Measurements from ENCODE around the gene STK17B.
A peak's percentile ranks its signal among the peaks of the same experiment; 100 is the strongest.

STK17B gene

GRCh38 chr2:196183528-196184231 lies 12.3 kb upstream of the STK17B start:
- DNase-seq, result no peak

- DNase-seq, result no peak
Observed at GRCh38 chr2:196183172-196183473, 11.7 kb upstream of the STK17B start.

DNA sequence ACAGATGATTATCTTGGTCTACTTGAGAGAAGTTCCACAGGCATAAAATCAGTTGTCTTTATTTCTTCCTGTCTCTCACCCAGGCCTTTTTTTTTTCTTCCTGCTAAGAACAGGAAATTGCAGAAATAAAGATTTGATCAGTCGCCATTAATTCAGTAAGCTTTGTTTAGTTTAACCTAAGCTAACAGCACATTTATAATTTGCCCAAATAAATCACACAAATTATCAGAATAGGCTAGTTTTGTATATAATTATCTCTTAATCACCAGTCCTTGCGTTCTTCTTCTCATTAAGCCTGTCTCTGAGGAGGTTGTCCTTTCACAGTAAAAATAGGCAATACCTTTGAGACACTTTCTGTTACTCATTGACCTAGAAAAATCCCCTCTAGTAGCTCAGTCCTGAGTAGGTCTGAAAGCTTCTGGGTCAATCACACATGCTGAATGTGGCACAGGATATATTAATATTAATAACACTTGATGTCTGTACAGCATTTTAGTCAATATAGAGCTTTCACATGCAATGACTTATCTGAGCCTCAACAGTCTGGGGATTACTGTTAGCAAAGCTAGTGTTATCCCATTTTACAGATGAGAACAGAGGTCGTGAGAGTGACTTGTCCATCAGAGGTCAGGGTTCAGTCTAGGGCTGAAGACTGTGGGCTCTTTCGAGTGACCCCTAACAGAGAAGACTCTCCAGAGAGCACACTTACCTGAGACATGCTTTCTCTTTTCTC lies 11.2 kb upstream of the STK17B start:
- no peak for DNase-seq

DNA sequence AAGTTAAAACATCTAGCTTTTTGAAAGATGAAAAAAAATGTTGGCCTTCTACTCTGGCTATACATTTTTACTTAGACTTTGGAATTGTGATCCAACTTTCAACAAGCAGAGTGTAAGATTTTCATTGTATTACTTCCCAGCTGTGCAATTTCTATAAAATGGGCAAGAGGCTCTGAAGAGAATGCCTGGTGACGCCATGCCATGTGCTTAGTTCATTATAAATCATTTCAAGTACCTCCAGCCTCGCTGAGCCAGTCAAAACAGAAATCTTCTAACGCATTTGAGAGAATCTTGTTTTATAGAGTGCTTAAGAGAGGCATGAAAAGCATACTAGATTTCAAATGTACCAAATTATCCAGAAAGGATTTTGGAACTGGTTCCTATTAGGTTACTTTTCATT lies 10.1 kb upstream of the STK17B start:
- DNase-seq, result no peak

DNA sequence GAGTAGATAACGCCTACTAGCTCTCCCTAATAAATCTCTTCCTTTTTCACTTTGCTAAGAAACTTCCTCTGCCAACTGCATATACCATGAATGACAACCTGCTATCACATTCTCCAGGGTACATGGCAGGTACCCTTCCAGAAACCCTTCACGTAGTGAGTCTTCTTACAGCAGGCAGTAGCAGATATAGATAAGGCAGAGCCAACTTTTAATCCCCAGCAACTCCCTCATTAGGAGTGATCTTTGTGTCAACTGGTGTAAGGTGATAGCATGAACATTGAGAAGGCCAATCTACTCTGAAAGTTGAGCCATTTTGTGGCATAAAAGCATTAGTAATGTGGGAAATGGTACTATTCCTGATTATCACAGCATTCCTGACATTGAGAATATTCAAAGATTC lies 5.7 kb upstream of the STK17B start:
- DNase-seq, result no peak

DNA sequence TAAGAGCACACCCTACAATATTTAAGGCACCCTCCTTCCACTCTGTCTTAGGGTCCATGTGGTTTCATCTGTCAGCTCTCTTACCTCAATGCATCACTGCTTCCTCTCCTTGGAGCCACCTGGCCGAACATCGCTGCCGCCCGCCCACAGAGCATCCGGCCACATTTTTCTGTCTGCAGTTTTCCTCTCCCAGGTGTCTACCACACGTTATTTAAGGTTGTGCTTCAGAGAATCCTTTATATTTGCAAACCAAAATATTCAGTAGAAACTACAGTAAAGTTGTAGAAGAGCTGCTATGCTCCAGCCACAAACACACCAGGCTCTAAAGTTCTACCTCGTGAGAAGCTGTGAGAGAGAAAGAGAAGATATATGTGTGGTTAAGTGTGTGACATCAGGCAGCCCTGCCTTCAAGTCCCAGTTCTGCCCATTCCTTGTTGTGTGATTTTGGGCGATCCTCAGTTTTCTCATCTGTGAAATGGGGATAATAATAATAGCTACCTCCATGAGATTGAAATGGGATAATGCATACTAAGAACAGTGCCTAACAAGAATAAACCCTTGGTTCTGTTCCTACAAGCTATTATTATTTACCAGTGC lies 4.9 kb upstream of the STK17B start:
- DNase-seq, result no peak

DNA sequence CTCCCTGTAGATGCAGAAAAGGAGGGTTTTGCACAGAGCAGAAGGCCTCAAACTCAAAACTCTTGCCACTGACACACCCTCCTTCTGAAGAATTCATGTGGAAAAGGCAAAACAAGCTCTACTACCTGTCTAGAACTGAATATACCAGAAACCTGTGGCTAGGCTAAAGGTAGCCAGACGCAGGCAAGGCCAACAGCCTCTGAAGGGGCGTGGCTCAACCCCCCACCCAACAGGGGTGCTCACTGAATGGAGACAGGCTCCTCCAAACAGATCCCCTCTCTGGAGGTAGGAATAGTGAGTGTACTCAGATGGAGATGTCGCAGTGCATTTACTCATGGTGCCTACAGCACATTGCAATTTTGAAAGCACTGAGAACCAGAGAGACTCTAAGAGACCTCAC lies 3.0 kb upstream of the STK17B start:
- no peak for DNase-seq

DNA sequence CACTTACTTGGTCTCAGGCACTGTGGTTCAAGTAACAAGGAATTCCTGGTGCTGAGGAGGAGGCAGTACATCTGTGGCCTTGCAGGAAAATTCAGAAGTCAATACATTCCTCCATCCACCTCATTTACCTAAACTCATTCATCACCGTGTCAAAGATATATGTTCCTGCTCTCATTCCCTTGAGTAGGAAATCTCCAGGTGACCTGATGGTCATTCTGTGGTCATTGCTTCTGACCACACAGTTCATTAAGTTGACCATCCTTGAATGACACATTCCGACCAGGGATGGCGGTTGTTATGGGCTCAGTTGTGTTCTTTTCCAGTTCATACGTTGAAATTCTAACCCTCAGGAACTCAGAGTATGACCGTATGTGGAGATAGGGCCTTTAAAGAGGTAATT lies 2.1 kb upstream of the STK17B start:
- no peak for DNase-seq

GRCh38 chr2:196172951-196173350 lies 1.6 kb upstream of the STK17B start:
- DNase-seq, result no peak

DNA sequence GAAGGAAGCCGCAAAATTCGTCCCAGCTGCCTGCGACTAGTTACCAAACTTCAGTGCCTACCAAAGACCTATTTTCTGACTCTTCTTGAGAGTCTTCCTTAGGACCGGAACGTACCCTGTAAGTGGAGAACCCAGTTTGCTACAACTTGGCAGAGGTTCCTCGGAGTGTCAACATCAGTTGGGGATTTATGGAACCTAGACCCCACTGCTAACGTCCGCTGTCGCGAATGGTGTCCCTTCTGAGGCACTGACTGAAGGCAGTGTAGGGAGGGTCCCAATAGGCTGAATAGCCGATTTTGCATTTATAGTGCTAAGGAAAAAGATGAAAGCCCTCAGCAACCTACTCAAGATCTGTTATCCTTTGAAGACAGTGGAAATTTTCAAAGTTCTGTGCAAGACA lies 568 bp upstream of the STK17B start:
- DNase-seq, result peak; percentile 15

DNA sequence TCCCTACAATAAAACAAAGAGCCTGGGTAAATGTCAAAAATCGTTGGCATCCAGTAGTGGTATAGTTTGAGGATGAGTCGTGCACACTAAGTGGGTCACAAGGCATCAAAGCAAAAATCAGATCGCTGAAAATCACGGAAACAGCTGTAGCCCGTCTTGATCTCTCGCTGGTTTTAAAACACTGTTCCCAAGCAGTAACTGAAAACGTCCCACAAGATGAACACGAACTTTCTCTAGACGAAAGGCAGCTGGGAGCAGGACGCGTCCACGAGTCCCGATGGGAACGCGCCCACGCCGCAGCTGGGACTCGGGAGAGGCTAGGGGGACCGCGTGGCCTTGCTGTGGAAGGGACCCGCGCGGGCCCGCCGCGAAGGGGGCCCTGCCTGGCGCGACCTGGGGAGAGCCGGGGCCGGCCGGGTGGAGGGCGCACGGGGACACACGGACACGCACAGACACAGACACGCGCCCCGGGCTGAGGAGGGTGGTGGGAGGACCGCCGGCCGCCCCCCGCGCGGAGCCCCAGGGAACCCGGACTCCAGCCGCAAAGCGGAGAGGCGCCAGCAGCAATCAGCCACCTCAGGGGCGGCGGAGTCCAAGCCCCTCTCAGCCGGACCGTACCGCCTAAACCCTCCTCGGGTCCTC lies 651 bp downstream of the STK17B start:
- DNase-seq, result peak; percentile 63

- DNase-seq, result peak; percentile 32
Observed at GRCh38 chr2:196170213-196170605, 1.2 kb downstream of the STK17B start.

- DNase-seq, result no peak
Observed at GRCh38 chr2:196169516-196169915, 1.9 kb downstream of the STK17B start.

DNA sequence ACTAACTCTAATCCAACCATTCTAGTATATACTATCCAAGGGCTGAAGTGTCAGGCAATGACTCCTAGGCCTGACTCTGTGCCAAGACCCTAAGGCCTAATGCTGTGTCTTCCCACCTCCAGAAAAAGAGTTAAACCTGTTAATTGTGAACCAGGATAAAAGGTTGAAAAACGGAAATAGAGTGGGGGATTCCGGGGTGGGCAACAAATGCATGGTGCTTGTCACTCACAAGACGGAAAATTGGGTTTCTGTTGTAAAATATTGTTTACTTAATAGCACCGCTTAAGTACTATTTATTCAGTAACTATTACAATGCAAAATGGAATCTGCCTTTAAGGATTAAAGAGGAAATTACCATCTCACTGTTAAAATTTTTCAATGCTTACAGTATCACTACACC lies 3.2 kb downstream of the STK17B start:
- peak; percentile 79 for DNase-seq

GRCh38 chr2:196167666-196168065 lies 3.7 kb downstream of the STK17B start:
- peak; percentile 17 for DNase-seq

- peak; percentile 93 for DNase-seq
Observed at GRCh38 chr2:196166876-196167275, 4.5 kb downstream of the STK17B start.

DNA sequence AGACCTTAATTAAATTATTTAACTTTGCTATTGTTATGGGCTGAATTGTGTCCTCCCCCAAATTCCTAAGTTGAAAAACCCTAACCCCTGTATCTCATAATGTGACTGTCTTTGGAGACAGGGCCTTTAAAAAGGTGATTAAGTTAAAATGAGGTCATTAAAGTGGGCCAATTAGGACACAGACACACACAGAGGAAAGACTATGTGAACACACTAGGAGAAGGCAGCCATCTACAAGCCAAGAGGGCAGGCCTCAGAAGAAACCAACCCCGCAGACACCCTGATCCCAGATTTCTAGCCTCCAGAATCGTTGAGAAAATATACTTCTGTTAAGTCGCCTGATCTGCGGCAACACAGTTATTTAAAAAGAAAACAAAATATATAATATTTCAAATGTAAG lies 6.4 kb downstream of the STK17B start:
- DNase-seq, result no peak

DNA sequence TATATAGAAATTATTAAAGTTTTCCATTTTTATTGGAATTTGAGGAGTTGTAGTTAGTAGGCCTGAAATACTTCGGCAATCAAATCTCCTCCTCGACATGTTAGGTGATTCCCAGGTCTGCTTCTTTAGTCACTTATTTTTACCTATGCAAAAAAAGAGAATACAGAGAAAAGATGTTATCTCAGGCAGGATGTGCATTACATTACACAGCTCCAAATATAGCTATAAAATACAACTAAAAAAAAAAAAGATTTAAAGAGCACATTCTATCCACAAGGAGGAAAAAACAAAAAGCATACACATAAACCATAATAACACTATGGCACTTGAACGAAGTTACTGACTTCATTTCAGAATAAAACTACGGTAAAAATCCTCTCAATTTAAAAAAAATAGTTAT lies 8.1 kb downstream of the STK17B start:
- DNase-seq, result no peak

GRCh38 chr2:196162586-196163175 lies 8.7 kb downstream of the STK17B start:
- DNase-seq, result no peak

GRCh38 chr2:196160946-196161345 lies 10.4 kb downstream of the STK17B start:
- DNase-seq, result no peak

DNA sequence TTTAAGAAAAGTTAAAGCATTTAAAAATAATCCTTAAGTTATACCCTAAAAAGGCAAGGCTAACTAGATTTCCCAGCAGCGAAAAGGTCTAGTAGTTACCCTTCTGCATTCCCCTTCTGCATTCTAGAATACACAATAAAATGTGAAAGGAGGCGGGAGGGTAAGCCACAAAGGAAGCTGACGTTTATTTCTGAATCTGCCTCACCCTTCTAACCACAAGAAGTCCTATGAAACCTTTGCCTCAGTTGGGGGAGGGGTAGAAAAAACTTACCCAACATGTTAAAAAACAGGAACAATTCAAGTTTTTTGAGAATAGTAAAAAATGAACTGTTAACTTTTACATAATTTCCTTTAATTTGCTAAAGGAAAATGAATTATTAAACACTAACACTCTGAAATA lies 11.3 kb downstream of the STK17B start:
- DNase-seq, result peak; percentile 92

DNA sequence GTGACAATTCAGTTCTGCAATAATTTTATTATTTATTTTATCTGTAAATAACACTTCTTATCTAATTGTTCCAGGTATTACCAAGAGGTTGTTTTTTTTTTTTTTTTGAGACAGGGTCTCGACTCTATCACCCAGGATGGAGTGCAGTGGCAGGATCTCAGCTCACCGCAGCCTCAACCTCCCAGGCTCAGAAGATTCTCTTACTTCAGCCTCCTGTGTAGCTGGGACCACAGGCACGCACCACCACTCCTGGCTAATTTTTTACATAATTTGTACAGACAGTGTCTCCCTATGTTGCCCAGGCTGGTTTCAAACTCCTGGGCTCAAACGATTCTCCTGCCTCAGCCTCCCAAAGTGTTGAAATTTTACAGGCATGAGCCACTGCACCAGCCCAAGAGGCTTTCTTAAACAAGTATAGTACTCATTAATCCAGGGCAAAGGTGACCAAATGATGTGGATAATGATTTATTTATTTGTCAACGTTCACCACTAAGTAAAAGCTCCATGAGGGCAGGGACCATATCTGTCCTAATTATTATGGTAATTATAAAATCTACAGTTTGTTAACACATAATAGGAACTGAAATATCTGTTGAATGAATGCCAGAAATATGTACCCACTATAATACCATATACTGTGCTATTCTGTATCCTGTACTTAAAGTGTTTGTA lies 12.0 kb downstream of the STK17B start:
- DNase-seq, result no peak

DNA sequence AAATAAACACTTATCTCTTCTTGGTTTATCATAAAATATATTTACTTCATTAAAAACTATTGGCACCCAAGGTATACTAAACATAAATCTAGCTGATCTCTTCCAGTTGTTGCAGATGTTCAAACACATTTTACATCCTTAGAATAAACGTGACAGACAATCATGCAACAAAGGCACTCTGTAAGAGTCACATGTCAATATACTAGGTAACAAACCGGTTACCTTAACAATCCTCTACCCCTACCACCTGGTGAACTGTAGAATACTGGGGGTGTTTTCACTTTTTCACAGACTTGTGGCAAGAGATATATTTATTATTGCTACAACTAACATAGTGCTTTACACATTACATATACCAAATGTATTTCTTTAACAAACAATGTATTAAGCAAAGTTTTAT lies 15.8 kb downstream of the STK17B start:
- no peak for DNase-seq
